Lower leg skin (tissue), 3 donors: Measurements from ENCODE around the gene LCN9.

ENCODE experiments used
- CTCF ChIP-seq, 3 donors: fragments of 450-650 bp; IDR thresholded peaks; one replicate each; pipeline ENCODE4 v1.5.1; 2016; ENCODE audit warnings: antibody characterized with exemption in 3 of 3, mild to moderate bottlenecking in 3 of 3, moderate library complexity in 2 of 3
- POLR2A ChIP-seq, 2 donors: fragments of 450-650 bp; IDR thresholded peaks; one replicate each; pipeline ENCODE4 v1.6.1; 2016 to 2017; ENCODE audit warnings: antibody characterized with exemption in 2 of 2, mild to moderate bottlenecking in 1 of 2, moderate library complexity in 1 of 2

- TF ChIP-seq CTCF (IDR thresholded peaks at IDR 0.05) (no peak), POLR2A (IDR thresholded peaks at IDR 0.05) (no peak)
These were observed 35.7 kb downstream of the LCN9 start for GRCh38 chr9:135698767-135699166.
